Limb (tissue), 2 donors: Measurements from ENCODE around the gene NR6A1.

Source experiments
- DNase-seq, 2 donors: peaks; one replicate each; pipeline ENCODE4 v3.0.0-alpha.2; 2016; ENCODE audit errors: extremely low spot score in 2 of 2

The NR6A1 gene

DNA sequence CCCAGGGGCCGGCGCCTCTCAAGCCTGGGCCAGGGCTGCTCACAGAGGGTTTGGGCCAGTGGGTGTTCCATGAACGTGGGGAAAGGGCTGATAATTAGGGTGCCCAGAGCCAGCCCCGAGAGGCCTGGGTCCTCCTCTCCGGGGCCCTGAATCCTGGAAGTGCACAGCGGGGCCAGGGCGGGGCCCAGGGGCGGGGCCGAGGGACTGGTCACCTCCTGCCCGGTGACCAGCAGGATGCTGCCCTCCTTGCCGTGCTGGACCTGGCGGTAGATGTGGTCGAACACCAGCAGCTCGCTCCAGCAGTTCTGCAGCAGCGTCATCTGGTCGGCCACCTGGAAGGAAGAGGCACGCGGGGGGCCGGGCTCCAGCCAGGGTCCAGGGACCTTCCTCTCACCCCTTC is 278.3 kb downstream of the NR6A1 start:
- DNase-seq, result no peak

DNA sequence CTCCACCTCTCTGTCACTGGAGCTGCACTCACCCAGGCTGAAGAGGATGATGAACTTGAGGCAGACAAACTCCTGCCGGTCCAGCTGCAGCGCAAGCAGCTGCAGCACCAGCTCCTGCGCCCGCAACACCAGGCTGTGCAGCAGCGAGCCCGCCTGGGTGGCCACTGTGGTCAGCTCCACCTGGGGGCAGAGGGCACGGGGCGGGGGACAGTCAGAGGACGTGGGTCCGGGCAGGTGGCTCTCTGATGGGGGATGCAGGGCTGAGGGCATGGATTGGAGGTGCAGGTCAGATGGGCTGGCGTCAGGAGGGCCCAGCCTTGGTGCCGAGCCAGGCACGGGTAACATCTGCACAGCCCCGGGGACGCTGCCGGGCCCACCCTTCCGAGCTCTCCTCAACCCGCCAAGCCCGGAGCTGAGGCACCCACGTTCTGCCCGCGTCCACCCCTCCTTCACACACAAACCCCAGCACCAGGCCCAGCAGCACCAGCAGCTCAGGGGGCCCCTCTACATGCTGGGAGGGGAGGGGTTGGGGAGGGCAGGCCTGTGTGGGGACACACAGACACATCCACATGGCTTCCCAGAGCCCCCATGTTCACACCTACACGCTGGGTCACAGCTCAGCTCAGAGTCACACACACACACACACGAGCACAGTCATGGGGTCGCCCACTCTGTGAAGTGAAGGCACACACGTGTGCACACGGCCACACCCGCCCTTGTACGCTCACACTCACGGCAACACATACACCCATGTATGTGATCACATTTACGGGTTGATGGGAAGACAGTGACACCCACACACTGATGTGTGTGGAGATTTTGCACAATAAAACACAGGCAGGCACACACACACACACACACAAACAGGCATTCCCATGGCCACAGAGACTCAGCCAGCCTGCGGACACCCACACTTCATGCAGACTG is 279.8 kb downstream of the NR6A1 start:
- no peak for DNase-seq

DNA sequence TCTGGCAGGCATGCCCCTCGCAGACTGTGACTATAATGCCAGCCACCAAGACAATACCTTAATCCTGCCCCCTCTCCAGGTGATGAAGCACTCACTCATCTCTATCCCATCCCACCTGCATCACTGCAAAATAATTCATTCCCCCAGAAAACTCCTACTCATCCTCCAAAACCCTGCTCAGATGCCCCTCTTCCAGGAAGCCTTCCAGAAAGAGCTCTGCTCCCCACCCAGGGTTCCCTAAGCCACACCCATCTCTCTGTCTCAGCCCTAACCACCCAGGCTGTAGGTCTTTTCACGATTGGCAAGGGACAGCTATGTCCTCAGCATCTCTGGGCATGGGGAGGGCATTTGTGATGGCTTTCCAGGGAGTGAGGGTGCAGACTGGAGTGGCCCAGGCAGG is 281.1 kb downstream of the NR6A1 start:
- DNase-seq, result no peak

DNA sequence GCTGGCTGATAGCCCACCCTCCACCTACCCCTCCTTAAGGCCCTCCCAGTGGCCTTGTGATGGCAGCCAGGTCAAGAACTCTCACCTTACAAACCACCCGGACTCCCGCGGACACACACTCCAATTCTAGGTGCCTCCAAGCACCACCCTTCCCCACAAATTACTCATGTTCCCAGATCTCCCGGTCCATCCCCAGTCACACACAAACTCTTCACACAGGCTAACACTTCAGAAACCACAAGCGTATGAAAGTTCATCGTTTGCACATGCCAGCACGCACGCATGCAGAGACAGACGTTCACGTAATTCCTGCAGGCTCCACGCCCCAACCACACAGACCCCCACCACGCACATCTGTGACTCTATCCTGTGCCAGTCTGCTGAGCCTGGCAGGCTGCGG is 281.9 kb downstream of the NR6A1 start:
- no peak for DNase-seq

DNA sequence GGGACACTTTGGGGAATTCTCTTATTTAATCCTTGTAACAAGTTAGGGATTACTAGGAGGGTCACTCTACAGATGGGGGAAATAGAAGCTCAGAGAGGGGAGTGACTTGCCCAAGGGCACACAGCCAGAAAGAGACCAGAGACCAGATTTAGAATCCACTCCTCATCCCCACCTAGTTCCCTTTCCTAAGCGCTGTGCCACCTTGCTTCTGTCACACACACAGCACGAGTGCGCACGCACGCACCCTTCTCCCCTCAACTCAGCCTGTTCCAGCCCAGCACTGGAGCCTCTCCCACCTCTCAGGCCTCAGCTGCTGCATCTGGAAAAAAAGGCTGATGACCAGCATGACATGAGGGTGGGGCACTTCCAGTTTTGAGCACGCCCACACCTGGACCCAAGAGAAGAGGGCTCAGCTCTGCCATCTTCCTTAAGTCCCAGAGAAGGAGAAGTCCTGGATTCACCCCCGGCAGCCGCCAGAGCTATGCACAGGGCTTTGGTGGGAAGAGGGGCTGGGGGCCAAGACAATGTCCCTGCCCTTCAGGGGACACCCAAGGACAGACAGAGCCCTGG is 282.4 kb downstream of the NR6A1 start:
- DNase-seq, result no peak

DNA sequence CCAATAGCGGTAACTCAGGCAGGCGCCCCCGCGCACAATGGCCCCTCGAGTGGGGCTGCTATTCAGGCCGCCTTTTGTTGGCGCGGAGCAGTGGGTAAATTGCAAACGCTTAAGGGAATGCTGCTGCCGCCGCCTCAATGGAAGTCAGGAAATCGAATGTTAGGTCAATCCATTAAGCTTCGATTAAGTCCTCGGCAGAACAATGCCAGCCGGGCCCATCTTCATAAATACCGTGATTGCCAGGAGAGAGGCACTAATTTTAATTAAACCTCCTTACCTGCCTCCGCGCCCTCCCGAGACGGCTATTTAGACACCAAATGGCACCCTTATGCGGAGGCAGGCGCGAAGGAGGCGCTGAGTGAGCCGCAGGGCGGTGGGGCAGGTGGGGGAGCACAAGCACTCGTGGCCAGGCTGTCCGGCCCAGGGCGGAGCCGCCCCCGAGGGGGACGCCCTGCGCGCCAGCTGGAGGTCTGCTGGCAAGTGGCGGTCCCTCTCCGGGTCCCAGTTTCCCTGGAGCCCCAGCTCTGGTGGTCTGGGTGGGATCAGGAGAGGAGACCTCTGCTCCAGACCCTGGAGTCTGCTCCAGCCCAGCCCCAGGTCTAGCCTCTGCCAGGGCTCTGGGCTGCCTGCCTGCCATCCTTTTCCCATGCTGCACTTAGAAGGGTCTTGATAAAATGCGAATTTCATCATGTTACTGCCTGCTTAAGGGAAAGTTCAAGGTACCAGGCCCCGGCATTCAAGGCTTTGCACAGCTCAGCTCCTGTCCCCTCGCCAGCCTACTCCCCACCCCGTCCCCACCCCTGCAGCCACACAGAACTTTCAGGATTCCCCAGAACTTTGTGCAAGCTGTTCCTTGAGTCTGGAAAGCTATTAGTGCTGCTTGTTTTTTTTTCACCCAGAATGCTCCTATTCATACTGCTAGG is 283.6 kb downstream of the NR6A1 start:
- no peak for DNase-seq

DNA sequence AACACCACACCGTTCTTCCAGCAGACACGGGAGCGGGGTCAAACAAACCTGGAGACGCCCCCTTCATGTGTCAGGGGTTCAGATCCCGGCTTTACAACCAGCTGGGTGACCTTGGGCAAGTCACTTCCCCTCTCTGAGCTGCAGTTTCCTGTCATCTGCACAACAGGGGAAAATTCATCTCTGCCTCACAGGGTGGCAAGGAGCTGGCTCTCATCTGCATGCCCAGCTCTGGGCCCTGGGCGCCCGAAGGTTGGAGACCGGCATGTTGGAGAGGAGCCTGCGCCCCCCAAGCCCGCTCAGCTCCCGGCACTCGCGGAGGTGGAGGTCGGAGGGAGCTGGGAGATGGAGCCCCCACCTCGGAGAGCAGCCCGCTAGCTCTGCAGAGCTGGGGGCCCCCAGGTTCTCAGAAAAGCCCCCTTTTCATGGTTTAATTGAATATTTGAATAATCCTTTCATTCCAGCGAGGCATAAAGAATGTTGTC is 284.3 kb downstream of the NR6A1 start:
- DNase-seq, result no peak

DNA sequence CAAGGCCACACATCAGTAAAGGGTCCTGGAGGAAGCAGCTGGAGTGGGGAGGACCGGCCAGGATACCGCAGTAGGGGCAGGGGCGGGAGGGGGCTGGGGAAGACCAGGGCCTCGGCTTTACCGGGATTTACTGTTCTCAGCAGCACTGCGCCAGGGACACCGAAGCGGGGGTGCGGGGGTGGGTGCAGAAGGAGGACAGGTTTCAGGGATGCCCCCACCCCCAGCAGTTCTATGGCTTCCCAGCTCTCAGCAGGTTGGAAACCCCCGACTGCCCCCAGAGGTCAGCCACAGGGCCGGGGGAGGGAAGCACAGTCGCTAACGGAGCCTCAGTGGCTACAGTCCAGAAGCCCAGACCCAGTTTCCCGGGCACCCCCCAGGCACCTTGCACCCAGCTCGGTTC is 285.2 kb downstream of the NR6A1 start:
- DNase-seq, result no peak

DNA sequence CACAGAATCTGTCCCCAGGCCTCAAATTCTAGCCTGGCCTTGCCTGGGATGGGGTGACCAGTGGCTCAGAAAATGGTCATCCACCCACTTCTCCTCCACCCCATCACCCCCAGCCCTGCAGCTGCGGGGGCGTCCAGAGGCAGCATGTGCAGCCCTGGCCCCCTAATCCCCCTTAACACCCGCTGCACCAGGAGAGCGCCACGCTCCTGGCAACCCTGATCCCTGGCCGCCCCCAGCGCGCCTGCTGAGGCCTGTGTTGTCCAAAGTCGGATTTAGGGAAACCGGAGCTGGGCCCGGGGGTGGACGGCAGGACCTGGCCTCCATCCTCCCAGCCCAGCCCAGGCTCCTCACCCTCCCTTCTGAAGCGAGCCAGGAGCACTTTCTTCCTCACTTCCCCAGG is 285.9 kb downstream of the NR6A1 start:
- DNase-seq, result no peak

DNA sequence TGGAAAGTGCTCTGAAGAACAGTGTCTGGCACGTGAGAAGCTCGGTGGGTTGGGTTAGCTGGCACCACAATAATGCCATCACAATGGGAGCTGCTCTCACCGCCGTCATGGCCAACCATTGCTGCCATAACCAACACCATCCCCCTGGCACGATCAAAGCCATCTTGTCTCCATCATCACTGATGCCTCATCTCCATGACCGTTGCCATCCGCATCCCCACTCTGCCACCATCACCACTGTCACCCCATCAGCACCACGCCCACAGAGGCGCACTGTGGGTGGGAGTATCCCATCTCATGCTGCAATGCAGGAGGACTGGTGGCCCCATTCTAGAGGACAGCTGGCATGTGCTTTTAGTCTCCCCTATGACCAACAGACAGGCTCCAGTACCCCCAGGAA is 287.6 kb downstream of the NR6A1 start:
- no peak for DNase-seq

DNA sequence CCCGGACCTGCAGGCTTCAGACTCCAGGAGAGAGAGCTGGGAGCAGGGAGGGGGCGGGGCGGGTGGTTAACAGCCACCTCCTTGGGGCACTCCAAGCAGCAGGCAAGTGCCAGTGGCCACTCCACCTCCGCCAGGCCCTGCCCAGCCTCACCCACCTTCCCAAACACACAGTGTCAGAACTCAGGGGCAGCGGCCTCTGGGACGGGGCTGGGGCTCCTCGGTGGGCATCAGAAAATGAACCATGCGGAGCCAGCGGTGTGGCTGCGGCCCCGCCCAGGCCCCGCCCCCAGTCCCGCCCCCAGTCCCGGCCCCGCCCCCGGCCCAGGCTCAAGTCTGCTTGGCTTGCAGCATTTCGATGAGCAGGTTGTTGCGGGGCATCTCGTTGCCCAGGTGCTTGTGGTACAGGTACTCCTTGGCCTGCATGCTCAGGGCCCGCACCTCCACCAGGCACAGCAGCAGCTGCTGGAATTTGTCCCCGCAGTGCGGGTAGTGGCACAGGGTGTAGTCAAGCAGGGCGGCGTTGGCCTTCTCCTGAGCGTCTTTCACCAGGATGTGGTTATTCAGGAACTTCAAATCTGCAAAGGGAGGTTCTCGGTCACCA is 288.6 kb downstream of the NR6A1 start:
- no peak for DNase-seq

DNA sequence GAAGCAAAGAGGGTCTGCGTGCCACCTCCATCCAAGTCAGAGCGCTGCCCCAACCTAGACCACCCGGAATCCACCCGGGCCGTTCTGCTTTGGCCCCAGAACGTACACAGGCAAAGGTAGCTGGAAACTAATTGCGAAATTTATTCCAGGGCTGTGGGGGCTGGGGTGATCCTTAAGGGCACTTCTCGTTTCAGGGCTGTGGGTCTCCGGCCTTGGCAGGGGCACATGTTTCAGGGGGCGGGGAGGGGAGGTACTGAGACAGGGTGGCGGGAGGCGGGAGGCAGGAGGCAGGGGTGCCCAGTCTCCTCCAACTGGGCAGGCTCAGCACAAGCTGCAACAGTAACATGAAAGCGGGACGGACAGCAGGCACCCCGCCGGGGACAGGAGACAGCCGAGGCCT is 290.0 kb downstream of the NR6A1 start:
- DNase-seq, result no peak

DNA sequence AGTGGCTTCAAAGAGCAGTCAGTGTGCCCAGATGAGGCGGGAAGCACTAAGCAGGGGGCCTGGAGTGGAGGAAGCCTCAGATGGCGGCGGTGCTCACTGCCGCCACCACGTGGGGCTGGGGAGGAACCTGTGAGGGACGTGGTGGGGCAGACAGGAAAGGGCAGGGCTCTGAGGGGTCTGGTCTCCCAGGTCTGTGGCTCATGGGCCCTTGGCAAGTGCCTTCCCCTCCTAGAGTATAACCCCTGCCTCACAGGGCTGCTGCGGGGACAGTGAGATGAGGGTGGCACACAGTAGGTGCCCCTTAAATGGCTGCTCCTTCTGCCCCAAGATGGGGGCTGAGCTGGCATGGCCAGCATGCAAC is 290.5 kb downstream of the NR6A1 start:
- no peak for DNase-seq

DNA sequence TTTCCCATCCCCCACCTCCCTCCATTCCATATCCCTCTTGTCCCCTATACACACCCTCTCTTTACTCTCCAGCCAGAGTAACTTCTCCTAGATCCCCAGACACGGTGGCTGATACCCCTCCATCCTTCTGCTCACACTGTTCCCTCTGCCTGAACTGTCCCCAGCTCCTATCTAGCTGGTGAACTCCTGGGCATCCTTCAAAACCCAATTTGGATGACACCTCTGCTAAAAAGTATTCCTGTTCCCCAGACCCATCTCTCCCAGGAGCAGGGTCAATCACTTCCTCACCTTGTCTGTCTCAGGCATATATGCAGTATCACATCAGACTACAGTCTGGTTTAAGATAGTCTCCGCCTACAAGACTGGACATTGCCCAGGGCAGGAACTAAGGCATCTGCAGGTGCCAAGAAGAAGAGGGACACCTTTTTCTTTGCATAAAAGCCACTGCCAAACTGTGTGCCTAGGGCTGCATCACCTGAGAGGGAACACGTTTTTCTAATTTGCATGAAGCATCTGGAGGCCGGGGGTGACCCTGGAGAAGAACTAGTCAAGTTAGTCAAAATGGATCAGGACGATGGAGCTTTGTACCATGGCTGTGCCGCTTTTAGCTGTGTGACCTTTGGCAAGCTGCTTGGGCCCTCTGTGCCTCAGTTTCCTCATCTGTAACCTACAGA is 291.0 kb downstream of the NR6A1 start:
- DNase-seq, result no peak

DNA sequence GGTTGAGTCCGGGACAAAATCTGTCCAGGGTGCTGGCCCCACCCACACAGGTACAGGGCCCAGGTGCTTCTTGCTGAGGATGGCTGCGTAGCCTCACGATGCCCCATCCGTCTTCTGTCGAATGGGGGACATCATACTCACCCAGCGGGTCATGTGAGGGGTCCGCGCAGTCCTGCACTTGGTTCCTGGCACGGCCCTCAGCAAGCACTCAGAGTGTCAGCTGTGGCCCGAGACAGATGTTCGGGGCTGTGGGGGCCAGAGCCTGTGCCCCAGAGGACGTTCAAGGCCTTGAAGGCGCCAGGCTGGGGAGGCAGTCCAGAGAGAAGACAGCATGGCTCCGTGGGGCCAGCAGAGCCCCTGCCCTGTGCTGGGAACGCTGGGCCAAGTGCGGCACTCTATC is 291.7 kb downstream of the NR6A1 start:
- DNase-seq, result no peak

DNA sequence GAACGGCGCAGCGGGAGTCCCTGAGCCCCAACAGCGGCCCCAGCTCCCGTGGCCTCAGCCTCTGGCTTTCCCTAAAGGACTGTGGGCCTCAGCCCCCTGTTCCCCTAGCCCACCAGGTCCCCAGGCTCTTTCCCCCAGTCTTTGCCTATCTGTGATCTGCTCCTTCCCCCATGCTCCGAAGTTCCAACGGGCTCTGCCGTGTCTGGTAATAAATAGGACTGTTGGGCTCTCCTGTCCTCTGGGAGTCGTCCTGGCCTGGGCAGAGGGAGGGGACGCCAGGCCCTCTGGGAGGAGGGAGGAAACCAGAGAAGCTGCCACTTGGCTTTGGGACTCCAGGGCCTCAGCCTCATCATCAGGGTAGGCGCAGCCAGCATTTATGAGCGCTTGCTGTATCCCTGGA is 292.8 kb downstream of the NR6A1 start:
- DNase-seq, result no peak

DNA sequence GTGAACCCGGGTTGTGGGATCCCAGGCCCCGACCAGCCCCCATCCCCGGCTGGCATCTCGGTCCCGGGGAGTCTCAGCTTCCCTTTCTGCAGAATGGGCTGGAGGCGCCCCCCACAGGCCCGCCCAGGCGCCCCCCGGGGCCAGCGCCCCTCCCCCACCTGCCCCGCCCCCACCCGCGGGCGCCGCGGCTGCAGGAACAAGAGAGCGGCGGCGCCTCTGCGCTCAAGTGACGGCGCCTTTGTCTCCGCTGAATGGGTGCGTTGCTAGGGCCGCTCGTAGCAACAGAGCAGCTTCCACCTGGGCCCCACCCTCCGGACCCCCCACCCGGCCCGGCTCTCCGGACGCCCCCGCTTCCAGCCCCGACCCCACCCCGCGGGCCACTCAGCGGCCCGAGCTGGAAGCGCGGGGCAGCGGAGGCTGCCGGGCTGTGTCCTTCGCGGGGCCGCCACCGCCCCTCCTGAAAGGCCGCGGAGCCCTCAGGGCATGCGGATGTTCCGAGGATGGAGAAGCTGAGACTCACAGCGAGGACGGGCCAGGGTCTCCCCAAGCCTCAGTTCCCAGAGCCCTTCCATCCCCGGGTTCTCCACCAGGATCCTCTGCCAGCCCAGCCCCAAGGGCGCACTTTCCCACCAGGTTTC is 293.3 kb downstream of the NR6A1 start:
- DNase-seq, result peak in 1 of 2 donors; percentile 71

DNA sequence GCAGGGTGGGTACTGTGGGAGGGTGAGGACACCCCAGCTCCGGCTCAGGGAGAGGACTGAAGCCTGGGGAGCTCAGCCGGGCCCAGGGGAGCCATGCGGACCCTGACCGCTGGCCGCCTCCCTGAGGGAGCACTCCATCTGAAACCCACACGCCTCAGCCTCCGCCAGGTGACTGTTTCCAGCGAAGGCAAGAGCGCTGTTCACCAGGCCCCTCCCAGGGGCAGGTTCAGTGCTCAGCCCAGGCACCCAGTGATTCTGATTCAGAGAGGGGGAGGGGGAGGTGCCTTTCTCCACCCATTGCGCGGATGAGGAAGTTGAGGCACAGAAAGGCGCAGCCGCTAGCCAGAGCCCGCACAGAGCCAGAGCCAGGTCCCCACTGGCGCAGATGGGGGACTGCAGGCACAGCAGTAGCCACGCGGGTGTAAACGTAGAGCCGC is 293.9 kb downstream of the NR6A1 start:
- no peak for DNase-seq

DNA sequence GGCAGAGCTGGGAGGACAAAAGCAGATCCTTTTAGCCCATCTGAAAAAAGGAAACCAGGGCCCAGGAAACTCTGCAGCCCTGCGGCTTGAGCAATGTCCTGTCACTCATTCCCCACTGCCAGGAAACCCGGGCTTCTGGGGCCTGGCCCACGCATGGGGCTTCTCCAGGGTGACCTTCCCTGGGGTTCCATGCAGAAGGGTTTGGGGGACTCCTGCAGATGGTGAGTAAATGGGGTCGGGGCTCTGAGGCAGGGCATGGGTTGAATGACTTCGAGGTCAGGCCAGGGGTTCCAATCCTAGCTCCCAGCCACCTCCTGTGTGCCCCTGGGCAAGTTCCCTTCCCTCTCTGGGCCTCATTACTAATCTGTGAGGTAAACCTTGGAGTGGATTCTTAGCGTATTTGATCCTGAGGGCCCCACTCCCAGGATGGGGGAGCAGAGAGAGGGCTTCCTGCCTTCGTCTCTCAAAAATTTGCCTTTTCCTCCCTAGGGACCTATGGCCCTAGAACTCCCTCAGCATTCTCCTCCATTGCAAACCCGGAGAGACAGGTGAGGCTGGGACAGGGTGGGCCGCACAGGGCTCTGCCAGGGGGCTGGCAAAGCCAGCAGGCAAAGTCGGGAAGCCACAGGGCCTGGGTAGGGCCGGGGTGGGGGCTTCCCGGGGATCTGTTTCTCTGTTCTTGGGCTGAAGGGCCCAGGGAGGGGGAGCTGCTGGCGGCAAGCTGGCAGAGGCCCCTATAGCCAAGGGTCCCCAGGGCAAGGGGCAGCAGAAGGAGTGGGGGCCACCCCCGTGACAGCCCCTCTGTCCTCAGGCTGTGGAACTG is 295.0 kb downstream of the NR6A1 start:
- DNase-seq, result no peak
